ENCODE results near the gene ROPN1L. TPM values are rescaled to one million over a fixed set of nuclear protein-coding genes. Genes with fewer than 3 reads are reported as not detected.

The ROPN1L gene
- total RNA-seq, 1 experiment from 2014 or later, result 7.1 TPM

- Histone ChIP-seq H3K36me3 (ENCODE audit: low read depth) (no peaks in the 10 kb centered on the region), H3K27ac (no peak overlapping the region), H4K20me1 (ENCODE audit: insufficient read depth) (no peaks in the 10 kb centered on the region), H3K4me3 (no peak overlapping the region), H3K27me3 (ENCODE audit: insufficient read depth, low read depth) (no peaks in the 10 kb centered on the region), H3K9me2 (ENCODE audit: insufficient read depth) (no peaks in the 10 kb centered on the region), H2AFZ (no peak overlapping the region), H3K9me3 (ENCODE audit: insufficient read depth, low read depth) (no peaks in the 10 kb centered on the region), H3F3A (ENCODE audit: insufficient read depth, low read depth) (peaks cover 3% of the 10 kb centered on the region; the same call in 1 of the 2 replicates), H3K4me2 (no peak overlapping the region), H3K79me2 (ENCODE audit: low read depth) (no peaks in the 10 kb centered on the region), H3K4me1 (replicated peaks; ENCODE audit: insufficient read depth) (peaks cover 10% of the 10 kb centered on the region)
- no TSS peak for BruUV-seq (replicated peaks)
- POLR2A ChIA-PET (ENCODE audit: unreplicated experiment), result interaction anchor here (0.5 kb wide), 1 partner anchor 18 kb away, joined by 8 read pairs; no protein-coding TSS in a partner anchor
- CTCF ChIA-PET, result interaction anchor here (0.7 kb wide), 1 partner anchor 50 kb away, joined by 5 read pairs; no protein-coding TSS in a partner anchor
- no peak for DNase-seq
- TF ChIP-seq CTCF (conservative IDR thresholded peaks at IDR 0.05) (no peak), EZH2 (IDR thresholded peaks at IDR 0.05; ENCODE audit: low read depth) (no peak)
- intact Hi-C loops (cut with micrococcal nuclease; ENCODE audit: unreplicated experiment), result no loop called here
These were observed 60.5 kb downstream of the ROPN1L start for GRCh38 chr5:10502130-10502529.

DNA sequence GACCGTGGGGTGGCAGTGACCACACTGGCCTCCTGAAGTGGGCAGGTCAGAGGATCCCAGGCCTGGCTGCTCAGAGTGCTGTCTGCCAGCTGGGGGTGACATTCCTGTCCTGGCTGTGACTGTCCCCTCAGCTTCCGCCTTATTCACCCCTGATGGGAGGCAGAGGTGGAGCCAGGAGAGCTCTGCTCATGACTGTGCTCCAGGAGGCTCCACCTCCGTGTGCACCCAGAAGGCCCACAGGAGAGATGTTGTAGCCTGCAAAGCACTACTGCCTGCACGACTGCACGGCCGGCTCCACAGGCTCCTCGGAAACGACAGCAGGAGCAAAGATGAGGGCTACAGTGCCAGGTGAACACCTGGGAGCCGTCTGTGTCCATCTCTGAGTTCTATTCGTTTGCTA is 60.9 kb downstream of the ROPN1L start:
- intact Hi-C loops (cut with micrococcal nuclease; ENCODE audit: unreplicated experiment), result no loop called here
- no peak for TF ChIP-seq CTCF (conservative IDR thresholded peaks at IDR 0.05)
- no peak for TF ChIP-seq EZH2 (IDR thresholded peaks at IDR 0.05; ENCODE audit: low read depth)
- H3K9me3 ChIP-seq (ENCODE audit: insufficient read depth, low read depth), result no peaks in the 10 kb centered on the region
- peaks cover 14% of the 10 kb centered on the region for H3K4me1 ChIP-seq (replicated peaks; ENCODE audit: insufficient read depth)
- no TSS peak for BruUV-seq (replicated peaks)
- no peaks in the 10 kb centered on the region for H4K20me1 ChIP-seq (ENCODE audit: insufficient read depth)
- no peaks in the 10 kb centered on the region for H3K27me3 ChIP-seq (ENCODE audit: insufficient read depth, low read depth)
- no peaks in the 10 kb centered on the region for H3K79me2 ChIP-seq (ENCODE audit: low read depth)
- H3K4me2 ChIP-seq, result no peak overlapping the region
- ChIA-PET POLR2A (ENCODE audit: unreplicated experiment) (no interaction called here), CTCF (interaction anchor here (0.7 kb wide), 1 partner anchor 50 kb away, joined by 5 read pairs; no protein-coding TSS in a partner anchor)
- no peaks in the 10 kb centered on the region for H3K9me2 ChIP-seq (ENCODE audit: insufficient read depth)
- DNase-seq, result peak in 1 of 2 experiments; percentile 51
- H2AFZ ChIP-seq, result no peak overlapping the region
- no peaks in the 10 kb centered on the region for H3K36me3 ChIP-seq (ENCODE audit: low read depth)
- H3K27ac ChIP-seq, result no peak overlapping the region
- peaks cover 7% of the 10 kb centered on the region for H3F3A ChIP-seq (ENCODE audit: insufficient read depth, low read depth)
- no peak overlapping the region for H3K4me3 ChIP-seq

DNA sequence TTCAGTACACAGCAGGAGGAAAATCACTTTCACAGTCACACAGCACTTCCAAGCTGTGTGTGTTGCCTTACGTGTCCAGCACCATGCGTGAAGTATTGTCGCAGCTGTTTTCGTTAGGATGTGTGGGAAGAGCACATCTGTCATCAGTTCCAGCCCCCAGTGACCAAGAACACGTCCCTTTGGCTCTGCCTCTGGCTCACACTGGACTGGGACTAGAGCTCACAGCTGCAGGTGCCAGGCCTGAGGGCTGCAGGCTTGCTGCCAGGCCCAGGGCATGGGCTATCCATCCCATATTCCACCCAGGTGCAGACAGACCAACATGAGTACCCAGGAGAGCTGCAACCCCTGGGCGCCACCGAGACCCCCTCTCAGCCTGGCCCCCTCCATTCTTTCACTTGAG is 61.6 kb downstream of the ROPN1L start:
- Histone ChIP-seq H3K27ac (no peak overlapping the region), H3K27me3 (ENCODE audit: insufficient read depth, low read depth) (no peaks in the 10 kb centered on the region), H3K79me2 (ENCODE audit: low read depth) (no peaks in the 10 kb centered on the region), H4K20me1 (ENCODE audit: insufficient read depth) (no peaks in the 10 kb centered on the region), H3K36me3 (ENCODE audit: low read depth) (no peaks in the 10 kb centered on the region), H3K4me1 (replicated peaks; ENCODE audit: insufficient read depth) (peaks cover 21% of the 10 kb centered on the region), H3K4me3 (no peak overlapping the region), H3K9me3 (ENCODE audit: insufficient read depth, low read depth) (no peaks in the 10 kb centered on the region), H3K4me2 (no peak overlapping the region), H3F3A (ENCODE audit: insufficient read depth, low read depth) (peaks cover 15% of the 10 kb centered on the region), H3K9me2 (ENCODE audit: insufficient read depth) (no peaks in the 10 kb centered on the region), H2AFZ (no peak overlapping the region)
- no peak for DNase-seq
- ChIA-PET POLR2A (ENCODE audit: unreplicated experiment) (interaction anchor here (0.6 kb wide), 1 partner anchor 1961 kb away, joined by 5 read pairs; no protein-coding TSS in a partner anchor), CTCF (interaction anchor here (0.6 to 0.7 kb wide), 2 partner anchors 126 to 200 kb away, joined by 3 to 4 read pairs; no protein-coding TSS in a partner anchor)
- TF ChIP-seq CTCF (conservative IDR thresholded peaks at IDR 0.05) (no peak), EZH2 (IDR thresholded peaks at IDR 0.05; ENCODE audit: low read depth) (no peak)
- BruUV-seq (replicated peaks), result no TSS peak
- intact Hi-C loops (cut with micrococcal nuclease; ENCODE audit: unreplicated experiment), result no loop called here

Data from PC-9 (cell line).